HG02840 (cell line): ENCODE results near the gene SH3BP5.

Source experiments
- ATAC-seq: cut with Tn5 transposase; IDR thresholded peaks from one replicate; pipeline ENCODE4 v1.9.1; 2021; ENCODE audit warnings: mild to moderate bottlenecking, moderate library complexity, moderate number of reproducible peaks; ENCODE audit not compliant: unreplicated experiment, low FRiP score

SH3BP5 gene

GRCh38 chr3:15347737-15348110, 15.3 kb upstream of the SH3BP5 start:
- no peak for ATAC-seq

GRCh38 chr3:15347063-15347736, 14.8 kb upstream of the SH3BP5 start:
- no peak for ATAC-seq

DNA sequence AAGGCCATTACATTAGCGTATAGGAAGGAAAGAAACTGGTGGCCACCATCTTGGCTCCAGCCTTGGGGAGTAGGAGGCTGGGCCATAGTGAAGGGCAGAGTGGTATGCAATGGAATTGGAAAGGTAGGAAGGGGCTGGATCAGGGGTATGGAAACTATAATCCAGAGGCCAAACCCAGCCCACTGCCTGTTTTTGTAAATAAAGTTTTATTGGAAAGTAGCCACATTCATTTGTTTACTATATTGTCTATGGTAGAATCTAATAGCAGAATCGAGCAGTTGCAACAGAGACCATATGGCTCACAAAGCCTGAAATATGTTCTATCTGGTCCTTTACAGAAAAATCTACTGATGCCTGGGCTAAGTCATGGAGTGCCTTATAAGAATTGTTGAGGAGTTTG, 14.1 kb upstream of the SH3BP5 start:
- ATAC-seq: no peak

- ATAC-seq: peak; percentile 93
Observed at GRCh38 chr3:15345608-15346137, 13.3 kb upstream of the SH3BP5 start.

DNA sequence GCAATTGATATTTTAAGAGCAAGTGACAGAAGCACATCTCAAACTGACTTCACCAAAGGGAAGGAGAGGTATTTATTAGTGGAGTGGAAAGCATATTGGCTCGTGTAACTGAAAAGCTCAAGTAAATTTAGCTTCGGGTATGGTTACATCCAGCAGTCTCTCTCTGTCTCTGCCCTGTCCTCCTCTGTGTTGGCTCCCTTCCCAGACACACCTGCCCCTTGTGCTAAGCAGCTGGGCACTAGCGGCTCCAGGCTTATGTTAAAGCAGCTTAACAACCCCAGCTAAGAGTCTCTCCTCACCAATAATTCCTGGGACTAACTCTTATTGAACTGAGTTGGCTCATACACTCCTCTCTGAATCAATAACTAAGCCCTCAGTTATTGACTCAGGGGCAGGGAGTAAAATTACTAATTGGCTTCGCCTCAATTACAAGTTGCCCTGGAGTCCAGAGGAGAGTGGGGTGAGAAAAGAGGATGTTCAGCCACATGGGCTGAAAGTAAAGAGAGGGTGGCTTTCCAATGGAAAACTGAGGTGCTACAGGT, 12.8 kb upstream of the SH3BP5 start:
- ATAC-seq: no peak

GRCh38 chr3:15342945-15343344, 10.6 kb upstream of the SH3BP5 start:
- ATAC-seq: no peak

GRCh38 chr3:15342246-15342645, 9.9 kb upstream of the SH3BP5 start:
- ATAC-seq: no peak

DNA sequence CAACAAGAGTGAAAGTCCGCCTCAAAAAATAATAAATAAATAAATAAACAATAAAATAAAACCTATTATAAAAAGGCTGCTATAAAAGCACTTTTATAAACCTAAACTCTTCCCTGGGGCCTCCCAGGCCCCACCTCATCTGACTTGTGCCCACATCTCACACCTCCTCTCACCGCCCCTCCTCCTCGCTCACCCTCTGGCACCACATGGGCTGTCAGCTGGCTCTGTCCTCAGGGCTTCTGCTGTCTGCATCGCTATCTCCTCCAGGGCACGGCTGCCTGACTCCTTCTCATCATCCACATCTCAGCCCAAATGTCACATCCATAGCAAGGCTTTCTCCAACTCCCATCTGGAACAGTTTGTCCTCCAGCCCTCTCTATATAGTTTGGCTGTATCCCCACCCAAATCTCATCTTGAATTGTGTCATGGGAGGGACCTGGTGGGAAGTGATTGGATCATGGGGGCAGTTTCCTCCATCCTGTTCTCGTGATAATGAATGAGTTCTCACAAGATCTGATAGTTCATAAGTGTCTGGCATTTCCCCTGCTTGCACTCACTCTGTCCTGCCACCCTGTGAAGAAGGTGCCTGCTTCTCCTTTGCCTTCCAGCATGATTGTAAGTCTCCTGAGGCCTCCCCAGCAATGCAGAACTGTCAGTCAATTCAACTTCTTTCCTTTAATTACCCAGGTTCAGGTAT, 8.8 kb upstream of the SH3BP5 start:
- no peak for ATAC-seq

DNA sequence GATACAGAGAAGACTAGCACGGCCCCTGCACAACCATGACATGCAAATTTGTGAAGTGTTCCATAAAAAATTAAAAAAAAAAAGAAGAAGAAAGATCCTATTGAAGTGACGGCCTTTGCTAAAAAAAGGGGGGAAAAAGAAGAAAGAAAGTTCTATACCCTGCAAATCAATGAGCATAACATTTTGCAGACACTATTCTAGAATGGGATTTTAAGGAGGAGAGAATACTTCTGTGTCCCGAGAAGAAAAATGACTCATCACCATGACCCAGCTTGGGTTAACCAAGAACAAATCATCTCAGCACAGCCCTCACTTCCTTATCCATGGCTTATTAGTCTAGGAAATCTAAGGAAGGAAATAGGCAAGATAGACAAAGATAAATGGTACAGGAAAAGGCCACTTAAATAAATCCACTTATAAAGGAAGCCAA, 7.4 kb upstream of the SH3BP5 start:
- no peak for ATAC-seq

- no peak for ATAC-seq
Observed at GRCh38 chr3:15339001-15339400, 6.6 kb upstream of the SH3BP5 start.

GRCh38 chr3:15337963-15338362, 5.6 kb upstream of the SH3BP5 start:
- ATAC-seq: no peak

DNA sequence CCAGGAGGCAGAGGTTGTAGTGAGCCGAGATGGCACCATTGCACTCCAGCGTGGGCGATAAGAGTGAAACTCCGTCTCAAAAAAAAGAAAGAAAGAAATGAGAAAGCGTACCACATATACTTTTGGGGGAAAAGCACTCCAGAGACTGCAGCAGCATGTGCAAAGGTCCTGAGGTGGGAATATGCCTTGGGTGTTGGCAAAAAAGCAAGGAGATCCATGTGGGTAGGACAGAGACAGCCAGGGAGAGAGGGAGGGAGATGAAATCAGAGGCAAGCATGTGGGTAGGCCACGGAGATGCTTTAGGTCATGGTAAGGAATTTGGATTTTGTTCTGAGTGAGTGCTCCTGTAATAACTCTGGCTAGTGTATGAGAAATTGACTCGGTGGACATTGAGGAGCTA, 3.7 kb upstream of the SH3BP5 start:
- ATAC-seq: no peak

DNA sequence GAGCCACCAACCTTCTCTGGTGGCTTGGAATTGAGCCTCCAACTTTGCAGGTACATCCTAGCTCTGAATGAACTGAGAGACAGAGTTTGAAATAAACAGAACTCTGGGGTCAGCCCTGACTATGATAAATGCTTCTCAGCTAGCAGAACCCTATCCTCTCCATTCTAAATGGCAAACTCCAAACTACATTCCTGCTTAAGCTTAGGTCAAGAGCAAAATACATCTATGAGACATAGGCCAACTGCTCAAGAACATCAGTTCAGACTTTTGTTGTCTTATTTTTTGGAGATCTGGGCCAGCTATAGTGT, 1.5 kb upstream of the SH3BP5 start:
- ATAC-seq: no peak

DNA sequence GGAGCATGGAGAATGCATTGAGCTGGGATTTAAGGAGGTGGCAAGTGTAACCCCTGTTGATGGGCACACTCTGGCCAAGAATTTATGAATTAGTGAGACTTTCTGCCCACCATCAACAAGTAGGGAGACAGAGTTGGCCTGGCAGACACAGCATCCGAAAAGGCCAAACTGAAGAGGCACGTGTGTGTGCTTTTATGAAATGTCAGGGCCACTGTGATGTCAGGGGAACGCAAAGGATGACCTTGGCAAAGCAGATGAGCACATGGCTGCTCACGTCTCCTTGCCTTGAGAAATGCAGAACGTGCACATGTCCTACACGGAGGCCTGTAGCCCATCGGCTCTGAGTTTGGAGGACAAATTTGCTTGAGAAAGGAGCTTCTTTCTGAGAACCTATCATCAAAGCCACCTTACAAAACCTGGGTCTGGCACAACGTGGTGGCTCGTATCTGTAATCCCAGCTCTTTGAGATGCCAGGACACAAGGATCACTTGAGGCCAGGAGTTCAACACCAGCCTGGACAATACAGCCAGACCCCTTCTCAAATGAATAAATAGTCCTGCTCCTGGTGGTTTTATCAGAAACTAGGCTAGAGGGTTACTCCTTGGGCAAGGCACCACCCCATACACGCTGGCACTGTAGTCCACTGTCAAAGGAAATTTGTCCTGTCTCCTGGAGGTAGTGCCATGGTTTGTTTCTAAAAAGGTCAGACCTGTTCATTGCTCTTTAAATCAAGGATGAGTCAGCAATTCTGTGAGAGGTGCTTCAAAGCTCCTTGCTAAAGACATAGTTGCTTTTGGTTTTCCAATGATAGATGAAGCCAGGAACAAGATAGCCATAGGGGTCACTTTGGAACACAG, 941 bp upstream of the SH3BP5 start:
- ATAC-seq: no peak

DNA sequence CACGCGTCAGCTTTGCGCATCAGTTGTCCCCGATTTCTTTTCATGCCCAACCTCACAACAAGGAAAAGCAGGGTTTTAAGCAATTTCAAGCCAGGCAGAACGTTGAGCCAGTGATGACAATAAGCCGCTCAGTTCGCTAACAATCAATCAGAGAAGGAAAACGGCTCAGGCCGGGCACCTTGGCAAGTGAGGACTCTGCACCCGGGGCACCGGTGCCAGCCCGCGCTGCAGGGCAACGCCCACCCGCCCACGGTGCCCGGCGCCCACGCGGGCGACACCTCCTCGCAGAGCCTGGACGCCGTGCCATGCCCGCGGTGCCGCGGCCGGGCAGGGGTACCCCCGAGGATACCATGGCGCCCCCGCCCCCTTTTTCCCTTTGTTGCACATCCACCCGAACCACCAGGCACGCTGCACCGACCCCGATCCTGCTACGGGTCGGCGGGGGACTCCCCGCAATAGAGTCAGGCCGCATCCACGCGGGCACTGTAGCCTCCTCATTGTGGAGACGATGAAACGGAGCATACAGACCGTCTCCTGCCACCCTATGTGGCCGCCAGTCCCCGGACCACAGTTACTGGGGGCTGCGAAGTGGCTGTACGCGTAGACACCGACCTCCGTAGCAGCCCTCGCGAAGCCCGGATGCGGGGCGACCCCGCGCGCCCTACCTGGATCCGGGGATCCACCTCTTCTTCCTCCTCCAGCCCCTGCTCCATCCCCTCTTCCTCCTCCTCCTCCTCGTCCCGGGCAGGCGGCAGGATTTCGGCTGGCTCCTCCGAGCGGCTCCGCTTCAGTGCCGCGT, 581 bp downstream of the SH3BP5 start:
- ATAC-seq: peak; percentile 36

- ATAC-seq: no peak
Observed at GRCh38 chr3:15331072-15331605, 1.2 kb downstream of the SH3BP5 start.

DNA sequence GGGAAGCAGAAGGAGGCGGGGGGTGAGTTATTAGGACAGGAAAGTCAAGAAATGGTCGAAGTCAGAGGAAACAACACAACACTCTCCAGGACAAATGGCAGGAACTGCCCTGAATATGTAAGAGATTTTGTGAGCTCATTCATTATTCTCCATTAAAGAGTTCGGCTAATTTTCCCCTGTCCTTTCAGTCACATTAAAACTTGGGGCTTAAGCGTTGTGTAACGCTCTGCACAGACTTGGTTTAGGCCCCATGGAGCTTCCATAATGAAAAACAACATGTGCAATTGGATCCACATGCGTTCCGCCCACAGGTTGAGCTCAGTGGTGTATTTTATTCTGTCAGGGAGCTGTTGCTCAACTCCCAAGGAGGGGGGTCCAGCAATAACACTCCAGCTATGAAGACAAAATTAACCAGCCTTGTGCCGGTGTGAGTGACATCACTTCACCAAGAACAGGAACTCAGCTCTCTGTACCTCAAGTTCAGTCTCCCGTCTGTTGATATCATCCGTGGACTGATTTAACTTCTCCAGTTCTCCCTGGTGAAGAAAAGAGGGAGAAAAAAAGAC, 2.3 kb downstream of the SH3BP5 start:
- ATAC-seq: no peak

DNA sequence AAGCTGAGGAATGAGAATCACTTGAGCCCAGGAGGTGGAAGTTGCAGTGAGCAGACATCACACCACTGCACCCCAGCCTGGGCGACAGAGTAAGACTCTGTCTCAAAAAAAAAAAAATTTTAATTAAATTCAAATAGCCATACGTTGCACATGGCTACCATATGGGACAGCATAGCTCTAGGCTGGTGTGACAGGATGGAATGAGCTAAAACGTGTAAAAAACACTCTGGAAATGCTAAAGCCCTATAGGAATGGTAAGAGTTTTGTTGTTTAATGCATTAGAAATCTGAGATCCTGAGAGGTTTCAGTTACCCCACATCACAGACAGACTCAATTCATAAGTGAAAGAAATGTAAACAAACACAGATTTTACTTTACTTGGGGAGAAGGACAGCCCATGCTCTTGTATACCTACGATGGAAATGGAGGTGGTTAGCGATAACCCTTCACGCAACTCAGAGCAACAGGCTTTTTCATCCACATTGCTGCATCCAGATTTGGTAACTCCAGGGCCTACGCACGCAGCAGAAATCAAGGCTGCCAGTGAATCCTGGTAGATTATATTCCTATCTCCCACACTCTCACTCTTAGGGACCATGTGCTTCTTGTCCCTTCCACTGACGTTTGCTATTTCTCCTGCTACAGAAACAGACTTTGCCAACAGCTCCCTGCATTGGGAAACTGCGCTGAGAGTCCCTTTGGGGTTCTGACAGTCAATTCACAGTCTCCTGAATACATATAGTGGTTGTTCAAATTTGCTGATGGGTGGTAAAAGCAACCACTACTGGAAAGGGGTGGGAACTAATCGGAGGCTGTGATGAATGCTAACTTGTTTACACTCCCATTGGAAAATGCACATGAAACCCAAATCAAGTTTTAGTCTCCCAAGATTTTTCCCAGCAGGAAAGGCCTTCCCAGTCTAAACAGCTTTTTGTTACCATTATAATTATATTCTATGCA, 3.1 kb downstream of the SH3BP5 start:
- no peak for ATAC-seq

DNA sequence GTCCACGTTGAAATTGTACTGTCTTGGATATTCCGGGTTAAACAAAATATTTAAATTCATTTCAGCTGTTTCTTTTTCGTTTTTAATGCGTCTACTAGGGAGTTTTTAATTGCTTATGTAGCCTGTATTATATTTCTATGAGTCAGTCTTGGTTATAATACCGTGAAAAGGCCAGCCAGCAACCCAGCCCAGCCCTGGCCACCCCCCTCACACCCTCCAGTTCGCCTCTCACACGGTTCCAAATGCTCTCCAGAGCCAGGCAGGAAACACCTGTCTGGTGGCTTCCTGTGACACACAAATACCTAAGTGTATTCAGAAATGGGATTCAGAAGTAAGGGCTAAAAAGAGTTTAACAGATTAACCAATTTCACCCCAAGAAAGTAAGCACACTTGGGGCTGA, 4.4 kb downstream of the SH3BP5 start:
- no peak for ATAC-seq
